Measurements from ENCODE around the gene OBSCN. TPM values are rescaled to one million over a fixed set of nuclear protein-coding genes. Genes with fewer than 3 reads are reported as not detected.

OBSCN gene
- total RNA-seq, 2 donors from 2014 or later, result 159 to 317 TPM

DNA sequence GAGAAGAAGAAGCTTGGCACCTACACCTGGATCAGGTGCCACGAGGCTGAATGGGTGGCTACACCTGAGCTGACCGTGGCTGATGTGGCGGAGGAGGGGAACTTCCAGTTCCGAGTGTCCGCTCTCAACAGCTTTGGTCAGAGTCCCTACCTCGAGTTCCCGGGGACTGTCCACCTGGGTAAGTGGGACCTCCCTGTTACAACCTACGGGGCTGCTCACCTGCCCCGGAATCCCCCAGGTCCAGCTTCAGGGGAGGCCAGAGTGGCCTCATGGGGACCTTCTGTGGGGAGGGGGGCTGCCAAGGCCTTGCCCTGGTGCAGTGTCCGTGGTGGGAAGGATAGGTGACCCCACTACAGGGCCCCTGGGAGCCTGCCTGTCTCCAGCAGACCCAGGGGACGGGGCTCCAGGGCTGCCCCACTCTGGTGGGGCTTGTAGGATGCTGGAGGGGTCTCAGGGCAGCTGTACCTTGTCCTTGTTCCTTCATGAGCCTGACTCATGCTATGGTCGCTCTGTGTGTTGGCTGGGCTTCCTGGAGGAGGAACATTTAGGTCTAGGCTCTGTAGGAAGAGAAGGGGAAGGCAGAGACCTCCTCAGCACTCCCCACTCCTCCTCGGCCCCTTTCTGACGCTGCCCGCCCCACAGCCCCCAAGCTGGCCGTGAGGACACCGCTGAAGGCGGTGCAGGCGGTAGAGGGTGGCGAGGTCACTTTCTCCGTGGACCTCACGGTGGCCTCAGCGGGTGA lies 7.2 kb downstream of the OBSCN start:
- Histone ChIP-seq H3K4me3 (no peak overlapping the region), H3K27ac (peak overlapping the region; percentile 50 to 85)

DNA sequence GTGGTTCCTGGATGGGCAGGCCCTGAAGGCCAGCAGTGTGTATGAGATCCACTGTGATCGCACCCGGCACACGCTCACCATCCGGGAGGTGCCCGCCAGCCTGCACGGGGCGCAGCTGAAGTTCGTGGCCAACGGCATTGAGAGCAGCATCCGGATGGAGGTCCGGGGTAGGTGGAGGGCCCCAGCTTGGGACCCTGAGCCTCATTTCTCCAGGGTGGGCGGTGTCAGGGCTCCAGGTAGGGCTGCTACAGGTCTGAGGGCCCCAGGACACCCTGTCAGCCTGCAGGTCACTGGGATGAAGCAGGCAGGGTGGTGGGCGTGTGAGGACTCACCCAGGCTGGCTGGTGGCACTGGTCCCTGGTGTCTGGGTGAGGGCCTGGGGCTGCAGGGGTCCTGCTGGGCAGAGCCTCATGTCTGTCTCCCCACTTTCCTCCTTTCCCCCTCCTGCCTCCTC lies 7.8 kb downstream of the OBSCN start:
- Histone ChIP-seq H3K27me3 (no peaks in the 10 kb centered on the region), H3K36me3 (peaks cover 60% of the 10 kb centered on the region), H3K4me1 (peaks cover 0 to 57% of the 10 kb centered on the region in 2 donors), H3K27ac (peak overlapping the region; percentile 50 to 85), H3K9me3 (no peaks in the 10 kb centered on the region), H3K4me3 (no peak overlapping the region)
- TF ChIP-seq, protein P1, sequence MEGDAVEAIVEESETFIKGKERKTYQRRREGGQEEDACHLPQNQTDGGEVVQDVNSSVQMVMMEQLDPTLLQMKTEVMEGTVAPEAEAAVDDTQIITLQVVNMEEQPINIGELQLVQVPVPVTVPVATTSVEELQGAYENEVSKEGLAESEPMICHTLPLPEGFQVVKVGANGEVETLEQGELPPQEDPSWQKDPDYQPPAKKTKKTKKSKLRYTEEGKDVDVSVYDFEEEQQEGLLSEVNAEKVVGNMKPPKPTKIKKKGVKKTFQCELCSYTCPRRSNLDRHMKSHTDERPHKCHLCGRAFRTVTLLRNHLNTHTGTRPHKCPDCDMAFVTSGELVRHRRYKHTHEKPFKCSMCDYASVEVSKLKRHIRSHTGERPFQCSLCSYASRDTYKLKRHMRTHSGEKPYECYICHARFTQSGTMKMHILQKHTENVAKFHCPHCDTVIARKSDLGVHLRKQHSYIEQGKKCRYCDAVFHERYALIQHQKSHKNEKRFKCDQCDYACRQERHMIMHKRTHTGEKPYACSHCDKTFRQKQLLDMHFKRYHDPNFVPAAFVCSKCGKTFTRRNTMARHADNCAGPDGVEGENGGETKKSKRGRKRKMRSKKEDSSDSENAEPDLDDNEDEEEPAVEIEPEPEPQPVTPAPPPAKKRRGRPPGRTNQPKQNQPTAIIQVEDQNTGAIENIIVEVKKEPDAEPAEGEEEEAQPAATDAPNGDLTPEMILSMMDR (IDR thresholded peaks at IDR 0.05), result no peak
- peak; percentile 53 for DNase-seq (ENCODE audit: low spot score)

More for the DNA sequence above, 7.2 kb downstream of the OBSCN start:
- Histone ChIP-seq H3K4me1 (peaks cover 0 to 61% of the 10 kb centered on the region in 2 donors), H3K36me3 (peaks cover 54% of the 10 kb centered on the region), H3K27me3 (no peaks in the 10 kb centered on the region), H3K9me3 (no peaks in the 10 kb centered on the region)
- DNase-seq (ENCODE audit: low spot score), result peak; percentile 50
- TF ChIP-seq, protein P1 (IDR thresholded peaks at IDR 0.05), result no peak

DNA sequence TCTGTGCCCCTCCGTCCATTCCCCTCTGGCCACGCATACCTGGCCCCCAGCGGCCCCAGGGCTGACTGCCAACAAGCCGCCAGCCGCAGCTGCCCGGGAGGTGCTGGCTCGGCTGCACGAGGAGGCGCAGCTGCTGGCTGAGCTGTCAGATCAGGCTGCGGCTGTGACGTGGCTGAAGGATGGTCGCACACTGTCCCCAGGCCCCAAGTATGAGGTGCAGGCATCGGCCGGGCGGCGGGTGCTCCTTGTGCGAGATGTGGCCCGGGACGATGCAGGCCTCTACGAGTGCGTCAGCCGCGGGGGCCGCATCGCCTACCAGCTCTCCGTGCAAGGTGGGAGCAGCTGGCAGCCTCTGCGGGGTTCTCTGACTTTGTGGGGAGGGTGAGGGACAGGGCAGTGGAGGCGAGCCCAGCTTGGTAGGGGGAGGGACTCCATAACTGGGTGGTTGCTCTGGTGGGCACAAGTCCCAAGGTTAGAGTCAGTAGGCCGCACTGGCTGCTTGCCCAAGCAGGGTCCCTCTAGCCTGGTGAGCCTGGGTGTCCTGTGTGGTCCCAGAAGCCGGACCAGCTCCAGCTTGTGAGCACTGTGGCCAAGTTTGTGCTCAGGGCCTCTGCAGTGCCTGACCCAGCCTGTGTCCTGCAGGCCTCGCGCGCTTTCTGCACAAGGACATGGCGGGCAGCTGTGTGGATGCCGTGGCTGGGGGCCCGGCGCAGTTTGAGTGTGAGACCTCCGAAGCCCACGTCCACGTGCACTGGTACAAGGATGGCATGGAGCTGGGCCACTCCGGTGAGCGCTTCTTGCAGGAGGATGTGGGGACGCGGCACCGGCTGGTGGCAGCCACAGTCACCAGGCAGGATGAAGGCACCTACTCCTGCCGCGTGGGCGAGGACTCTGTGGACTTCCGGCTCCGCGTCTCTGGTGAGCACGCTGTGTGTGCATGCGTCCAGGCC lies 8.8 kb downstream of the OBSCN start:
- Histone ChIP-seq H3K4me1 (peaks cover 0 to 47% of the 10 kb centered on the region in 2 donors), H3K36me3 (peaks cover 60% of the 10 kb centered on the region), H3K9me3 (no peaks in the 10 kb centered on the region), H3K27ac (peak overlapping the region; percentile 50 to 85), H3K27me3 (no peaks in the 10 kb centered on the region), H3K4me3 (no peak overlapping the region)
- DNase-seq (ENCODE audit: low spot score), result peak; percentile 57
- TF ChIP-seq, protein P1 (IDR thresholded peaks at IDR 0.05), result no peak

DNA sequence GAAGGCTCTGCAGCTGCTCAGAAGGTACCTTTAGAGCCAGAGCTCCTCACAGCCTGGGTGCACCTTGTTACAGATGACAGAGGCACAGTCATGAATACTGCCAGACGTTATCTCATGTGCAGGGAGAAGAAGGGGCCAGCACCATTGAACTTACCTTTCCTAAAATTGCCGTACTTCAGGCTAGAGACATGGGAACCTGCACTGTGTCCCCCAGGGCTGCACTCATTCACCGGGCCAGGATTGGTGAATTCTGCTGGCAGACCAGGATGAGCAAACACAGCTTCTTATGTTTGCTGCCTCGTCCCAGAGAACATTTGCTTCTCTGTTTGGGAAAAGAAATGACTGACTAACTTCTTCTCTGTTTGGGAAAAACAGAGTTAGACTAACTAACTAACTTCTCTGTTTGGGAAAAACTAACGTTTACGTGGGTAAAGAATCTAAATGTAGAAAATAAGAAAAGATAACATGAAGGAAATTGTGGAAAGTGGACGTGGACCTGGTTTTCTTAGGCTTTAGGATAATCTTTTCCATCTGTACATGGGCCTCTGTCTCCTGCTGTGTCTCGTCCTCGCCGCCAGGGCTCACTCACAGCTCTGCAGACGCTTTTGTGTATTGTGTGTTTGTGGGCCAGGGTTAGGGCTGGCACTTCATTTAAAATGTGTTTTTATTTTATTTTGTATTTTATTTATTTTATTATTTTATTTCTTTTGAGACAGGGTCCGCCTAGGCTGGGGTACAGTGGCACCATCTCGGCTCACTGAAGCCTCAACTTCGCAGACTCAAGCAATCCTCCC lies 9.9 kb downstream of the OBSCN start:
- Histone ChIP-seq H3K4me1 (peaks cover 0 to 43% of the 10 kb centered on the region in 2 donors), H3K27ac (peak overlapping the region in 1 of 2 donors; percentile 85), H3K9me3 (no peaks in the 10 kb centered on the region), H3K4me3 (no peak overlapping the region), H3K36me3 (peaks cover 65% of the 10 kb centered on the region), H3K27me3 (no peaks in the 10 kb centered on the region)
- TF ChIP-seq, protein P1 (IDR thresholded peaks at IDR 0.05), result no peak
- peak; percentile 56 for DNase-seq (ENCODE audit: low spot score)

DNA sequence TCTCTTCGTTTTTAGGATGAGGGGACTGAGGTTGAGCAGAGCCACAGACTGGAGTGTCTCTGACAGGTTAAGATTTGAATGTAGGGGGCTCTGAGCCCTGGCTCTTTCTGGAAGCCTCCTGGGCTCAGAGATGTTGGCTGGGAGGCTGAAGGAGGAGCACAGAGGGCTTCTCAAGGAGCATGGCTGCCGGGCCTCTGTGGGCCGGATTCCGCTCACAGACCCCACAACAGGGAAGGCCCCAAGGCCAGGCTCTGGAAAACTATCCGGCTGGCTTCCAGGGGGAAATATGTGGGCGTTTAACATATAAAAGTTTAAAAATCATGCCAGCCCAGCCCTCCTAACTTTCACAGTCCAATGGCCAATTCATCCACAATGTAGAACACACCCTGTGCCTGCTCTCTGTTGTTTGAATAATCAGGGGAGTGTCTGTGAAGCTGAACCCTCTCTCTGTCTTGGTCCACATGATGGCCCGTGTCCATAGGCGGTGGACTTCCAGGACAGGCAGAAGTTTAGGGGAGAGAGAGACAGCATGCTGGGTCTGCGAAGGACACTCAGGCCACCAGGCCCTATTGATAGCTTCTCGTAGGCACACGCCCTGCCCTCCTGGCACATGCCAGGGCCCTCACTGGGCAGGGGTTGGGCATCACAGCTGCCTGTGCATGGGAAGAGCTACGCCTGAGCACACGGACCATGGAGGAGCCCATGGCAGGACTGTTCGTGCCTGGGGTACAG lies 10.8 kb downstream of the OBSCN start:
- peaks cover 0 to 43% of the 10 kb centered on the region in 2 donors for H3K4me1 ChIP-seq
- no peak overlapping the region for H3K4me3 ChIP-seq
- no peak for DNase-seq (ENCODE audit: low spot score)
- no peaks in the 10 kb centered on the region for H3K27me3 ChIP-seq
- peaks cover 73% of the 10 kb centered on the region for H3K36me3 ChIP-seq
- TF ChIP-seq, protein P1 (IDR thresholded peaks at IDR 0.05), result no peak
- H3K27ac ChIP-seq, result peak overlapping the region in 1 of 2 donors; percentile 66
- H3K9me3 ChIP-seq, result no peaks in the 10 kb centered on the region
